C4-2B (cell line): Measurements from ENCODE around the gene ARFRP1.

Source experiments
- H3K27ac ChIP-seq: fragments of 450-650 bp; 2 replicates; pipeline ENCODE4 v1.5.1; 2017
- CTCF ChIP-seq: fragments of 450-650 bp; conservative IDR thresholded peaks from 2 replicates; pipeline ENCODE4 v1.5.1; 2017; ENCODE audit warnings: mild to moderate bottlenecking
- ZFX ChIP-seq: fragments of 450-650 bp; IDR thresholded peaks from 2 replicates; pipeline ENCODE4 v1.6.1; 2017

Gene ARFRP1

DNA sequence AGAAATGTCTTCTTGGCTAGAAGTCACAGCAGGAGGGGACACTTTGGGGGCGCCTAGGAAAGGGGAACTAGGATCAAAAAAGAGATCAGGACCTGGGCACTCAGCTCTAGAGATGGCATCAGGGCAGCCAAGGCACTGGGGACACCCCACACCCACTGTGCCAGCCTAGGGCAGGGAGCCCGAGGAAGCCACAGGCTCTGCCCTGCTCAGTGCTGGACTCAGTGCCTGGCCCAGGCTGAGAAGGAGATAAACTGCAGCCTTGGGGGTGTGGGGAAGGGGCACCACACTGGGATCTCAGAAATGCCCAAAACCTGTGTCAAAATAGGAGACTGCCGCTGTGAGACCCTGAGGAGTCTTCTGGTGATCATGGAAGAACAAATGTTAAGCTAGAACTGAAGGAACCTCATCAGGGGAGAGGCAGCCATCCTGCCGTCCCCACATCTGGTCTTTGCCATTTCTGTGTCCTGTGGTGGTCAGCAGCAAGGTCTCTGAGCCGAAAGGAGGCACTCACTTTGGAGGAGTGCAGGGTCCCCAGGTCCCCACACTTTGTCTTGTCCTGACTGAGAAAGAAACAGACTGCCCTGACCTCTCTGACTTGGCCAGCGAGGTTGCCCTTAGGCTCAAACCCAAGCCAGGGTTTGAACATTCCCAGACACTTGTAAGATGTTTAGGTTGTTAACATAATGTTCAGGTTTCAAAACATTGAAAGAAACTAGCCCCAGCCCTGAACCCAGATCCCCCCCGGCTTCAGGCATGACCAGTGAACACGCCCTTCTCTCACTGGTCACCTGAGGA is 2.3 kb downstream of the ARFRP1 start:
- TF ChIP-seq CTCF (no peak), ZFX (no peak)

GRCh38 chr20:63704749-63705117 is 3.0 kb downstream of the ARFRP1 start:
- TF ChIP-seq ZFX (no peak), CTCF (no peak)
- H3K27ac ChIP-seq = no peak overlapping the region

More for the DNA sequence above, 2.3 kb downstream of the ARFRP1 start:
- no peak overlapping the region for H3K27ac ChIP-seq

DNA sequence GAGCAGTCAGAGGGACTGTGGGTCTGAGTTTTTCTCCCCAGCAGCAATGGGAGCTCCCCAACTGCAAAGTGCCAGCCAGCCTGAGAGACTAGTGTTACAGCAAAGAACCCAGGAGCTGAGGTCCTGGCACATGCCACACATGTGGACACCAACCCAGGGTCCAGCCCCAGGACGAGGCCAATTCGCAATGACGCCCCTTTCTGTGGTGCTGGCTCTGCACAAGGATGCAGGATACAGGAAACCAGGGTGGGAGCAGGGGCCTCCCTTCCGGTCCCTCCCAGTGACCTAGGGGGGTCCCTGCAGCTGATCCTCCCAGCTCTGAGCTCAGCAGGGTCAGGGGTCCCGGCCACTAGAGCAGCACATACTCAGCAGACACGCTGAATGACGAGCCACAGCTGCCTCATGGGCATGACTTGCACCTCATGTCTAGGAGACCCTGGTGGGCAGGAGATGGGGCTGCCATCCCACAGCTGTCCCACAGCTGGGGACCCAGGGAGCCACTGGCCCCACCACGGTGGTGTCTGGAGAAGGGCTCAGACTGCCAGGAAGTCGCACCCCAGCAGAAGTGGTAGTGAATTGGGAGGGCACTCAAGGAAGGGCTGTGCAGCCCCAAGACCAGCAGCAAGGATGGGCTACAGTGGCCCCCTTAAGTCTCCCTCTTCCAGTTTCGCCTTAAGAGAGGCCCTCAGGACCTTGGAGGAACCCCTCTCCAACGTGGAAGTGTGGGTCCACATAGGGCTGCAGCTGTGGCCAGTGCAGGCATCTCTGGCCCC is 3.6 kb downstream of the ARFRP1 start:
- TF ChIP-seq ZFX (no peak), CTCF (no peak)

GRCh38 chr20:63703471-63703975 is 4.3 kb downstream of the ARFRP1 start:
- no peak overlapping the region for H3K27ac ChIP-seq
- TF ChIP-seq CTCF = no peak
- no peak for TF ChIP-seq ZFX

More for the DNA sequence above, 3.6 kb downstream of the ARFRP1 start:
- H3K27ac ChIP-seq = no peak overlapping the region

- no peak overlapping the region for H3K27ac ChIP-seq
These were observed 4.9 kb downstream of the ARFRP1 start for GRCh38 chr20:63702751-63703470.

GRCh38 chr20:63702036-63702665 is 5.6 kb downstream of the ARFRP1 start:
- H3K27ac ChIP-seq = no peak overlapping the region
- TF ChIP-seq CTCF (no peak), ZFX (no peak)

More at GRCh38 chr20:63702751-63703470, 4.9 kb downstream of the ARFRP1 start:
- TF ChIP-seq CTCF (no peak), ZFX (no peak)
